Testis (tissue), 3 donors: ENCODE data around the gene AFAP1L2. TPM values are rescaled to one million over a fixed set of nuclear protein-coding genes. Genes with fewer than 3 reads are reported as not detected.

Experiments used
- DNase-seq: peaks from one replicate; pipeline ENCODE4 v3.0.0-alpha.2; 2019
- H3K27ac ChIP-seq, 2 donors: fragments of 200-600 bp; sonication (generic); one replicate each; pipeline ENCODE4 v1.5.1; 2019
- H3K27me3 ChIP-seq: fragments of 200-600 bp; sonication (generic); one replicate; pipeline ENCODE4 v1.5.1; 2019
- H3K36me3 ChIP-seq: fragments of 200-600 bp; sonication (generic); one replicate; pipeline ENCODE4 v1.5.1; 2017; ENCODE audit warnings: low read depth; ENCODE audit errors: missing control alignments
- H3K4me1 ChIP-seq: fragments of 200-600 bp; sonication (generic); one replicate; pipeline ENCODE4 v1.5.1; 2019
- H3K4me3 ChIP-seq, 2 donors: fragments of 200-600 bp; sonication (generic); one replicate each; pipeline ENCODE4 v1.5.1; 2017 to 2019
- H3K9me3 ChIP-seq: fragments of 200-600 bp; sonication (generic); one replicate; pipeline ENCODE4 v1.5.1; 2017
- CTCF ChIP-seq, 3 experiments: fragments of 450-650 bp in 2 of 3; fragments of 200-600 bp in 1 of 3; sonication (generic) in 1 of 3; IDR thresholded peaks; one replicate each; pipeline ENCODE4 v1.5.1; 2016 to 2019; ENCODE audit warnings: antibody characterized with exemption in 3 of 3, mild to moderate bottlenecking in 2 of 3, moderate library complexity in 1 of 3
- POLR2A ChIP-seq: fragments of 450-650 bp; IDR thresholded peaks from one replicate; pipeline ENCODE4 v1.6.1; 2017; ENCODE audit warnings: antibody characterized with exemption, mild to moderate bottlenecking, moderate library complexity
- WGBS, 2 donors: methylation state at CpG; one replicate each; pipeline ENCODE4 v1.1.5; 2018; 5-methylcytosine and 5-hydroxymethylcytosine counted together
- intact Hi-C: fragments of 100-400 bp; cut with DNase I; formaldehyde crosslinking; loops from one replicate; pipeline ENCODE4 v1.15.1; 2023; ENCODE audit warnings: low total_unique reads
- polyA plus RNA-seq: library from polyadenylated mRNA; stranded (reverse); fragments of 350-450 nt; fragmentation: Illumina TruSeq; extraction: RNeasy Lipid Tissue Mini Kit (QIAGEN cat#74804); gene quantifications from one replicate; pipeline ENCODE4 v1.2.3, GENCODE V29; 2014; ENCODE audit warnings: low read depth, low replicate concordance; ENCODE audit not compliant: insufficient read depth
- total RNA-seq, 2 donors: library from RNA; depleted of rRNA; stranded (reverse); fragments of >200 nt; gene quantifications; one replicate each; pipeline ENCODE4 v1.2.3, GENCODE V29; 2016

AFAP1L2 gene
- total and polyA plus RNA-seq, 3 donors from 2014 or later, result 4.0 to 7.4 (median 6.9) TPM

GRCh38 chr10:114444819-114445218 is 40.5 kb upstream of the AFAP1L2 start:
- intact Hi-C loops, result no loop called here
- no peaks in the 10 kb centered on the region for H3K9me3 ChIP-seq
- no peaks in the 10 kb centered on the region for H3K27me3 ChIP-seq
- H3K36me3 ChIP-seq, result no peaks in the 10 kb centered on the region
- peaks cover 4% of the 10 kb centered on the region for H3K4me1 ChIP-seq
- no peak overlapping the region for H3K4me3 ChIP-seq
- no peak overlapping the region for H3K27ac ChIP-seq
- no peak for DNase-seq
- no peak for TF ChIP-seq POLR2A
- TF ChIP-seq CTCF (IDR thresholded peaks at IDR 0.05), result no peak

- Histone ChIP-seq H3K27me3 (no peaks in the 10 kb centered on the region), H3K9me3 (no peaks in the 10 kb centered on the region), H3K4me1 (peaks cover 4% of the 10 kb centered on the region), H3K27ac (no peak overlapping the region), H3K36me3 (no peaks in the 10 kb centered on the region), H3K4me3 (no peak overlapping the region)
- DNase-seq, result no peak
- intact Hi-C loops, result no loop called here
- TF ChIP-seq POLR2A (no peak), CTCF (IDR thresholded peaks at IDR 0.05) (no peak)
- WGBS, 2 donors, result 82 to 85% methylated on average over 4 of the region's 4 CpGs
Measured at GRCh38 chr10:114442091-114442630, 37.9 kb upstream of the AFAP1L2 start.

GRCh38 chr10:114441107-114441506 is 36.8 kb upstream of the AFAP1L2 start:
- Histone ChIP-seq H3K9me3 (no peaks in the 10 kb centered on the region), H3K27ac (no peak overlapping the region), H3K36me3 (no peaks in the 10 kb centered on the region), H3K4me3 (no peak overlapping the region), H3K4me1 (peaks cover 4% of the 10 kb centered on the region), H3K27me3 (no peaks in the 10 kb centered on the region)
- DNase-seq, result no peak
- WGBS, 2 donors, result 65 to 72% methylated on average over 1 of the region's 1 CpG
- no peak for TF ChIP-seq POLR2A
- intact Hi-C loops, result no loop called here

- H3K27ac ChIP-seq, result no peak overlapping the region
- no peak for DNase-seq
- 89 to 92% methylated on average over 9 of the region's 9 CpGs for WGBS, 2 donors
Measured at GRCh38 chr10:114437473-114438292, 33.4 kb upstream of the AFAP1L2 start.

More at GRCh38 chr10:114437473-114438292, 33.4 kb upstream of the AFAP1L2 start:
- Histone ChIP-seq H3K4me1 (peaks cover 4% of the 10 kb centered on the region), H3K36me3 (no peaks in the 10 kb centered on the region), H3K27me3 (no peaks in the 10 kb centered on the region), H3K9me3 (no peaks in the 10 kb centered on the region), H3K4me3 (no peak overlapping the region)
- TF ChIP-seq POLR2A (no peak), CTCF (IDR thresholded peaks at IDR 0.05) (peak in 1 of 3 experiments; percentile 26)
- intact Hi-C loops, result loop anchor here (10.0 kb wide), 1 partner anchor 133 kb away; no protein-coding TSS in a partner anchor
